ENCODE data around the gene PNN. TPM values are rescaled to one million over a fixed set of nuclear protein-coding genes. Genes with fewer than 3 reads are reported as not detected.

Gene PNN
- total and polyA plus RNA-seq, 10 of the 15 experiments (the other 5 are each of a cell fraction or from before 2014, with no cell fraction given) = 44.2 to 166 (median 91.0) TPM

DNA sequence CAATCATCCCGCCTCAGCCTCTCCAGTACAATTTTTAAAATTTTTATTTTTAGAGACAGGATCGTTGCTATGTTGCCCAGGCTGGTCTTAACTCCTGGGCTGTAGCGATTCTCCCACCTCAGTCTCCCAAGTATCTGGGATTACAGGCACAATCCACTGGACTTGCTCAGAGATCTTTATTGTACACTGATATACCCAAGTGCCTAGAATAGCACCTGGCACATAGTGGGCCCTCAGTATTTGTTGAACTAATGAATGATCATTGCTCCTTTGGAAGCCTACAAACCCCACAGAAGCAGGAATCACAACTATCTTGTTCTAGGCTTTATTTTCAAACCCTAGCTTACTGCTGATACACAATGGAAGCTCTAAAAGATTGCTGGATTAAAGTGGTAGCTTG lies 1.9 kb upstream of the PNN start:
- no peak overlapping the region for H2AFZ ChIP-seq (ENCODE audit: control insufficient read depth, low read depth, low read length)
- in situ Hi-C loops (cut with MboI) = loop anchor here (5.0 kb wide), 2 partner anchors 66 to 254 kb away; no protein-coding TSS in a partner anchor
- RAD21 ChIA-PET (ENCODE audit: unreplicated experiment) = interaction anchor here (0.8 kb wide), 1 partner anchor 15 kb away, joined by 3 read pairs; no protein-coding TSS in a partner anchor
- intact Hi-C loops (cut with micrococcal nuclease; ENCODE audit: unreplicated experiment) = no loop called here
- SMC1A ChIA-PET (ENCODE audit: uncharacterized antibody, unreplicated experiment) = interaction anchor here (0.8 to 1.4 kb wide), 5 partner anchors 57 to 294 kb away, joined by 3 to 4 read pairs (median 3); partner anchors contain the start of genes GEMIN2 and SEC23A
- no peaks in the 10 kb centered on the region for H3K27me3 ChIP-seq (replicated peaks in 1 of 2; ENCODE audit: control insufficient read depth in 2 of 2, insufficient read depth in 2 of 2, low read length in 1 of 2)
- no peak overlapping the region for H3K4me2 ChIP-seq (ENCODE audit: control insufficient read depth, insufficient read depth)
- ATAC-seq (no peak), DNase-seq (ENCODE audit: low read depth, low spot score) (no peak), FAIRE-seq (no peak)
- 71% methylated on average over 3 of the region's 3 CpGs for WGBS (ENCODE audit: insufficient coverage, insufficient replicate concordance, low lambda C conversion rate, missing lambda C conversion rate)
- no peak overlapping the region for H3K27ac ChIP-seq (ENCODE audit: control insufficient read depth, insufficient read depth)
- peaks cover 4 to 10% of the 10 kb centered on the region in 2 experiments for H3K36me3 ChIP-seq (ENCODE audit: control insufficient read depth in 2 of 2, insufficient read depth in 2 of 2, low read length in 1 of 2)
- CTCF ChIA-PET = interaction anchor here (0.8 kb wide), 1 partner anchor 253 kb away, joined by 3 read pairs; no protein-coding TSS in a partner anchor
- no peaks in the 10 kb centered on the region for H3K9me3 ChIP-seq (replicated peaks; ENCODE audit: control insufficient read depth, insufficient read depth, low read length)
- BruUV-seq (replicated peaks) = no TSS peak
- peaks cover 7% of the 10 kb centered on the region for H3K4me1 ChIP-seq (ENCODE audit: control insufficient read depth, insufficient read depth, low read length)
- H4K20me1 ChIP-seq (ENCODE audit: control insufficient read depth, insufficient read depth) = no peaks in the 10 kb centered on the region
- no peak overlapping the region for H3K4me3 ChIP-seq
- H3K9ac ChIP-seq (ENCODE audit: control insufficient read depth, insufficient read depth, low read length) = no peak overlapping the region
- POLR2A ChIA-PET = interaction anchor here (1.3 kb wide), 1 partner anchor 93 kb away, joined by 3 read pairs; no protein-coding TSS in a partner anchor
- H3K79me2 ChIP-seq (ENCODE audit: control insufficient read depth, insufficient read depth, low read length) = peaks cover 47% of the 10 kb centered on the region
- TF ChIP-seq HDAC2 (IDR thresholded peaks at IDR 0.05) (no peak), BMI1 (IDR thresholded peaks at IDR 0.05; ENCODE audit: borderline replicate concordance) (no peak), TCF7 (IDR thresholded peaks at IDR 0.05; ENCODE audit: borderline replicate concordance) (no peak), RAD51 (IDR thresholded peaks at IDR 0.05) (no peak), NR2C2 (IDR thresholded peaks at IDR 0.05; ENCODE audit: borderline replicate concordance, control insufficient read depth, insufficient read length, low read depth) (no peak), NBN (IDR thresholded peaks at IDR 0.05) (no peak), BACH1 (IDR thresholded peaks at IDR 0.05; ENCODE audit: borderline replicate concordance) (no peak), CHD1 (IDR thresholded peaks at IDR 0.05; ENCODE audit: low read depth, low read length) (no peak), NFXL1 (IDR thresholded peaks at IDR 0.05; ENCODE audit: borderline replicate concordance) (no peak), FOS (IDR thresholded peaks at IDR 0.05; ENCODE audit: borderline replicate concordance, extremely low read depth, insufficient read length) (no peak), NRF1 (conservative IDR thresholded peaks at IDR 0.05; ENCODE audit: low read depth, low read length) (no peak)
- TF ChIP-seq, protein P1, sequence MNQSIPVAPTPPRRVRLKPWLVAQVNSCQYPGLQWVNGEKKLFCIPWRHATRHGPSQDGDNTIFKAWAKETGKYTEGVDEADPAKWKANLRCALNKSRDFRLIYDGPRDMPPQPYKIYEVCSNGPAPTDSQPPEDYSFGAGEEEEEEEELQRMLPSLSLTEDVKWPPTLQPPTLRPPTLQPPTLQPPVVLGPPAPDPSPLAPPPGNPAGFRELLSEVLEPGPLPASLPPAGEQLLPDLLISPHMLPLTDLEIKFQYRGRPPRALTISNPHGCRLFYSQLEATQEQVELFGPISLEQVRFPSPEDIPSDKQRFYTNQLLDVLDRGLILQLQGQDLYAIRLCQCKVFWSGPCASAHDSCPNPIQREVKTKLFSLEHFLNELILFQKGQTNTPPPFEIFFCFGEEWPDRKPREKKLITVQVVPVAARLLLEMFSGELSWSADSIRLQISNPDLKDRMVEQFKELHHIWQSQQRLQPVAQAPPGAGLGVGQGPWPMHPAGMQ (IDR thresholded peaks at IDR 0.05; ENCODE audit: borderline replicate concordance) = no peak
- TF ChIP-seq, protein P2, sequence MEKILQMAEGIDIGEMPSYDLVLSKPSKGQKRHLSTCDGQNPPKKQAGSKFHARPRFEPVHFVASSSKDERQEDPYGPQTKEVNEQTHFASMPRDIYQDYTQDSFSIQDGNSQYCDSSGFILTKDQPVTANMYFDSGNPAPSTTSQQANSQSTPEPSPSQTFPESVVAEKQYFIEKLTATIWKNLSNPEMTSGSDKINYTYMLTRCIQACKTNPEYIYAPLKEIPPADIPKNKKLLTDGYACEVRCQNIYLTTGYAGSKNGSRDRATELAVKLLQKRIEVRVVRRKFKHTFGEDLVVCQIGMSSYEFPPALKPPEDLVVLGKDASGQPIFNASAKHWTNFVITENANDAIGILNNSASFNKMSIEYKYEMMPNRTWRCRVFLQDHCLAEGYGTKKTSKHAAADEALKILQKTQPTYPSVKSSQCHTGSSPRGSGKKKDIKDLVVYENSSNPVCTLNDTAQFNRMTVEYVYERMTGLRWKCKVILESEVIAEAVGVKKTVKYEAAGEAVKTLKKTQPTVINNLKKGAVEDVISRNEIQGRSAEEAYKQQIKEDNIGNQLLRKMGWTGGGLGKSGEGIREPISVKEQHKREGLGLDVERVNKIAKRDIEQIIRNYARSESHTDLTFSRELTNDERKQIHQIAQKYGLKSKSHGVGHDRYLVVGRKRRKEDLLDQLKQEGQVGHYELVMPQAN (conservative IDR thresholded peaks at IDR 0.05) = no peak
- TF ChIP-seq, protein P3, sequence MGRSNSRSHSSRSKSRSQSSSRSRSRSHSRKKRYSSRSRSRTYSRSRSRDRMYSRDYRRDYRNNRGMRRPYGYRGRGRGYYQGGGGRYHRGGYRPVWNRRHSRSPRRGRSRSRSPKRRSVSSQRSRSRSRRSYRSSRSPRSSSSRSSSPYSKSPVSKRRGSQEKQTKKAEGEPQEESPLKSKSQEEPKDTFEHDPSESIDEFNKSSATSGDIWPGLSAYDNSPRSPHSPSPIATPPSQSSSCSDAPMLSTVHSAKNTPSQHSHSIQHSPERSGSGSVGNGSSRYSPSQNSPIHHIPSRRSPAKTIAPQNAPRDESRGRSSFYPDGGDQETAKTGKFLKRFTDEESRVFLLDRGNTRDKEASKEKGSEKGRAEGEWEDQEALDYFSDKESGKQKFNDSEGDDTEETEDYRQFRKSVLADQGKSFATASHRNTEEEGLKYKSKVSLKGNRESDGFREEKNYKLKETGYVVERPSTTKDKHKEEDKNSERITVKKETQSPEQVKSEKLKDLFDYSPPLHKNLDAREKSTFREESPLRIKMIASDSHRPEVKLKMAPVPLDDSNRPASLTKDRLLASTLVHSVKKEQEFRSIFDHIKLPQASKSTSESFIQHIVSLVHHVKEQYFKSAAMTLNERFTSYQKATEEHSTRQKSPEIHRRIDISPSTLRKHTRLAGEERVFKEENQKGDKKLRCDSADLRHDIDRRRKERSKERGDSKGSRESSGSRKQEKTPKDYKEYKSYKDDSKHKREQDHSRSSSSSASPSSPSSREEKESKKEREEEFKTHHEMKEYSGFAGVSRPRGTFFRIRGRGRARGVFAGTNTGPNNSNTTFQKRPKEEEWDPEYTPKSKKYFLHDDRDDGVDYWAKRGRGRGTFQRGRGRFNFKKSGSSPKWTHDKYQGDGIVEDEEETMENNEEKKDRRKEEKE (IDR thresholded peaks at IDR 0.05) = no peak
- TF ChIP-seq, protein P4, sequence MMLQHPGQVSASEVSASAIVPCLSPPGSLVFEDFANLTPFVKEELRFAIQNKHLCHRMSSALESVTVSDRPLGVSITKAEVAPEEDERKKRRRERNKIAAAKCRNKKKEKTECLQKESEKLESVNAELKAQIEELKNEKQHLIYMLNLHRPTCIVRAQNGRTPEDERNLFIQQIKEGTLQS (IDR thresholded peaks at IDR 0.05; ENCODE audit: borderline replicate concordance, extremely low read depth, low read depth, low read length) = no peak
- TF ChIP-seq, protein P5, sequence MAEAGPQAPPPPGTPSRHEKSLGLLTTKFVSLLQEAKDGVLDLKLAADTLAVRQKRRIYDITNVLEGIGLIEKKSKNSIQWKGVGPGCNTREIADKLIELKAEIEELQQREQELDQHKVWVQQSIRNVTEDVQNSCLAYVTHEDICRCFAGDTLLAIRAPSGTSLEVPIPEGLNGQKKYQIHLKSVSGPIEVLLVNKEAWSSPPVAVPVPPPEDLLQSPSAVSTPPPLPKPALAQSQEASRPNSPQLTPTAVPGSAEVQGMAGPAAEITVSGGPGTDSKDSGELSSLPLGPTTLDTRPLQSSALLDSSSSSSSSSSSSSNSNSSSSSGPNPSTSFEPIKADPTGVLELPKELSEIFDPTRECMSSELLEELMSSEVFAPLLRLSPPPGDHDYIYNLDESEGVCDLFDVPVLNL (IDR thresholded peaks at IDR 0.05; ENCODE audit: low read depth, low read length) = no peak

All from GM12878 (cell line).